OCI-M2 (cell line): ENCODE data around the gene STK38L.

Source experiments
- DNase-seq: peaks from one replicate; lab custom pipeline; 2025; ENCODE audit not compliant: unreplicated experiment; lab: John Stamatoyannopoulos, UW

The STK38L gene

DNA sequence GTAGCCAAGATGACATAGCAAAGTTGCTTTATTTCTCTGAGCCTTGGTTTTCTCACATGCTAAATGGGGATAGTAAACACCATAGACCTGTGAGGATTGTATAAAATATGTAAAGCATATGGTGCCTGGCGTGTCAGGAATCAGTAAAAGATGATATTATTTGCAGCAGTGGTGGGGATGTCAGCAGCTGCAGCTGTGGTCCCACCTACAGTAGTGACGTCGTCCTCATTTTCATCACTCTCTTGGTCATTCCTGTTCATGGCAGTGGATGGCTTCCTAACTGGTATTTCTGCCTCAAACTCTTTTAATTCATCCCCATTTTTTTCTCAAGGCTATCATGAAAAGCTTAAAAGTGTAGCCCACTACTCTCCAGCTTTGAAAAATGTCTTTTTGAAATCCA, 100.7 kb downstream of the STK38L start:
- DNase-seq = no peak

DNA sequence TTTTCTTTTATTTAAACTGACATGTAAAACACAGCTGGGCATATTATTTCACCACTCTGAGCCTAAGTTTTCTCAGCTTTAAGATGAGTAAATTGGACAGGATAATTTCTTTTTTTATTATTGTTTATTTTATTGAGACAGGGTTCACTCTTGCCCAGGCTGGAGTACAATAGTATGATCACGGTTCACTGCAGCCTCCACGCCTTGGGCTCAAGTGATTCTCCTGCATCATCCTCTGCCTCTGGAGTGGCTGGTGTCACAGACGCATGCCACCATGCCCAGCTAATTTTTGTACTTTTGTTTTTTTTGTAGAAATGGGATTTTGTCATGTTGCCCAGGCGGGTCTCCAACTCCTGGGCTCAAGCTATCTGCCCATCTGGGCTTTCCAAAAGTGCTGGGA, 101.3 kb downstream of the STK38L start:
- no peak for DNase-seq

DNA sequence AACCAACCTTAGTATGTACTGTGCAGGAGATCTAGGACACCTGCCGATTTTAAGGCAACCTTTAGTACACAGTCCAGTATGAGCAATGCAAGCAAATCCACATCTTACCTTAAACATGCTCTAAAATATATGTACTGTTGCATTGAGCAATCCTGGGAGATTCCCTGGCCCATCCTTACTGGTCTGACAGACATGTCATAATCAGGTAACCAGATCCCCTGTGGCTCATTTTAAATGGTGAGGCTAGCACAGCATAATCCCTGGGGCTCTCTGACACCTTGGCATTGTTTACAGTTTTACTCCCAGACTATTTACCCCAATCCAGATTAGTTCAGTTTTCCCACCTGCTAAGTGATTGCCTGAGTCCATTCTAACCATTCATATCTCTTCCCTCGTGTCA, 103.7 kb downstream of the STK38L start:
- no peak for DNase-seq

DNA sequence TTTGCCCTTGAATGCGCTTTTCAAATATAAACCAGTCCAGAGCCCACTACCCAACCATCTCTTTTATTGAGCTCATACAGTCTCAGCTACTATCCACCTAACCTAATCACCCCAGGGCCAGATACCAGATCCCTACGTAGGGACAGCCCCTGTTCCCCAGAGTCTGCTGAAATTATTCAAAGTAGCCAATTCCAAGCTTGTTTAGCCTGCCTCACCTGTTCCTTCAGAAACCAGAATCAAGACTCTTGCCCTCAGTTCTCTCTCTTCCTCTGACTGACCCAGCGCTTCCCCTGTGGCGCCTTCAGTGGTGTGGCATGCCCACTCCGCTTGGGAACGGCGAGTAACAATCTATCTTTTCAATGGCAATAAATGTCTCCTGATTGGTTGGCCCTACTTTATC, 107.4 kb downstream of the STK38L start:
- no peak for DNase-seq

DNA sequence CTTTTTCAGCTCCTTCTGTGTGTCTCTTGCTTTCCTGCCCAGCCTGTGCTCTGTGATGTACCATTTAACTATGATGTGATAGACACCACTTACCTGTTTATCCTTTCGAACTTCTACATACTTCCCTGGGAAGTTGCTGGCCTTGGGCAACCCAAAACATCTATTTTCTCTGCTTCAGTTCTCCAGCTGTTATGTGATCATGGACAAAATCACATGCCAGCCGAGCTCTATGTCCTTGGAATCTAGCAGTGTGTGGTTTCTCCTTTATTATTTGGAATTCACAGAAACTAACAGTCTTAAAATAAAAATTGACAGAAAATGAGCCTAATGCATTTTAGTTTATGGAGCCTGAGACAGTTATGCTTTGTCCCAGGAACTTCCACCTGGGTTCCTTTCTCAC, 111.4 kb downstream of the STK38L start:
- DNase-seq = no peak

DNA sequence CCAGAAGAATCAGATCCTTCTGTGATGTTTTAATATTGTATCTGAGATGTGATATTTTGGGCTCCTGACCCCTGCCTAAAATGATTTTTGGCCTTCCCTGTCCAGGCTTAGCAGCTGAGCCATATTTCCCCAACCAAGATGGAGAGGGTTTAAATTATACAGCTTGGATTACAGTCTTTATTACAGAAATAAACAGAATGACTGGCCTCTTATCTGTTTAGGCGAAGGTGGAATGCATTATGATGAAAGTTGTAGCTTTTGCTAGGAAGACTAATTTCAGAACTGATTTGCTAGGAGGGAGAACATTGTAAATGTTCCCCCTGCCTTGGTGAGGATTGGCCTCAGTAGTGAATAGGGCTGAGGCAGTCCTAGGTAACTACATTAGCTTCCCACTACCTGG, 111.9 kb downstream of the STK38L start:
- DNase-seq = no peak

DNA sequence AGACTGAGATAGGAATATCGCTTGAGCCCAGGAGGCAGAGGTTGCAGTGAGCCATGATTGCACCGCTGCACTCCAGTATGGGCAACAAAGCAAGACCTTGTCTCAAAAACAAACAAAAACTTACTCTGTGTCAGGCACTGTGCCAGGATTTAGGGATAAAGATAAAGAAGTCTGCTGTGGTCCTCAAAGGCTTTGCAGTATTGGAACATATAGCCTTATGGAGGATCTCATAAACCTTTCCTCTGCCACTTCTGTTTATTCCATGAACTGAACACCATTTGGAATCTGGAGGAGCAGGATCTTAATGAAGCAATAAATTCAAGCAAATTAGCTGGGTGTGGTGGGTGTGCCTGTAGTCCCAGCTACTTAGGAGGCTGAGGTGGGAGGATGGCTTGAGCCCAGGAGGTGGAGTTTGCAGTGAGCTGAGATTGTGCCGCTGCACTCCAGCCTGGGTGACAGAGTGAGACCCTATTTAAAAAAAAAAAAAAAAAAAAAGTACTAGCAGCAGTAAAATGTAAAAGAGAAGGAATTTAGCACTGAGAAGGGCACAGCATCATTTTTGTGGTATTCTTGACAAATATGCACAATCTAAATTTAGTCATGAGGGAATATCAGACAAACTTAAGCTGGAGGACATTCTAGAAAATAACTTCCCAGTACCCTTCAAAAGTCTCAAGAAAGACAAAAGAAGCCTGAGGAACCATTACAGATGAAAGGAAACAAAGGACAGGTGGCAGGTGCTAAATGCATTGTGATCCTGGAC, 115.7 kb downstream of the STK38L start:
- no peak for DNase-seq

DNA sequence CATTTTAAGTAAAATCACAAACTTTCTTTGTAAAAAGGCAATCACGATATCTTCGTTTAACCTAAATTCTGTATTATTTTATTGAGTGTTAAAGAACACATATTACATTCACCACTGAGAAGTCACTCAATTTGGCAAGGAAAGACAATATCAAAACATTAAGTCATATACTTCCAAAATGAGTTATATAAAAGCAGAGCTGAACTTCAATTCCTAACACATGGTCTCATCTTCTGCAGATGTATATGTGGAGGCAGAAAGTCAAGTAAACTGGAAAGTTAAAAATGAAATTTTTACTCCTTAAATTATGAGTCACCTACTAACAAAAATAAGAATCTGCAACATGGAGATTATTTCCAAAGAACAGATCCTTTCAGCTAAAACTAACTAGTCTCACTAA, 117.3 kb downstream of the STK38L start:
- DNase-seq = no peak

DNA sequence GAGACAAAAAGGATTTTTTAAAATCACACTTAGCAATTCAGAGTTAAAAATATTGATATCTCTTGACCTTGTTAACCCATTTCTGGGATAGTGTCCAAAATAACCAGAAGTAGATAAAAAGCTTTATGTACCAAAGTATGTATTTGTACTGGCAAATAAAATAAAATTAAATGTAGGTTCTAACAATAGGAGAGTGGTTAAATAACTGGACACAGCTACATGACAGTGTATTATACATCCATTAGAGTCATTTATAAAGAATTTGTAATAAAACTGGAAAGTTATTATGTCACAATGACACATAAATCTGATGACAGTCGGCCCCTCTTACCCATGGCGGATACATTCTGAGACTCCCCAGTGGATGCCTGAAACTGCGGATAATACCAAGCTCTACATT, 122.5 kb downstream of the STK38L start:
- DNase-seq = no peak

DNA sequence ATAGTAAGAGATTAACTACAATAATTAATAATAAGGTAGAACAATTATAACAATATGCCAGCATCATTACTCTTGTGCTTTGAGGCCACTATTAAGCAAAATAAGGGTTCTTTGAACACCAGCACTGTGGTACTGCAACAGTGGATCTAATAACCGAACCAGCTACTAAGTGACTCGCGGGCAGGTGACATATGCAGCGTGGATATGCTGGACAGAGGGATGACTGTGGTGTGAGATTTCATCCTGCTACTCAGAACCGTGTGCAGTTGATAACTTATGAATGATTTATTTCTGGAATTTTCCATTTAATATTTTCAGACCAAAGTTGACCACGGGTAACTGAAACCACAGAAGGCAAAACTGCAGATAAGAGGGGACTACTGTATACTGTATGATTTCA, 123.0 kb downstream of the STK38L start:
- DNase-seq = no peak
